Measurements from ENCODE around the gene LYRM7.

- TF ChIP-seq, protein P1, sequence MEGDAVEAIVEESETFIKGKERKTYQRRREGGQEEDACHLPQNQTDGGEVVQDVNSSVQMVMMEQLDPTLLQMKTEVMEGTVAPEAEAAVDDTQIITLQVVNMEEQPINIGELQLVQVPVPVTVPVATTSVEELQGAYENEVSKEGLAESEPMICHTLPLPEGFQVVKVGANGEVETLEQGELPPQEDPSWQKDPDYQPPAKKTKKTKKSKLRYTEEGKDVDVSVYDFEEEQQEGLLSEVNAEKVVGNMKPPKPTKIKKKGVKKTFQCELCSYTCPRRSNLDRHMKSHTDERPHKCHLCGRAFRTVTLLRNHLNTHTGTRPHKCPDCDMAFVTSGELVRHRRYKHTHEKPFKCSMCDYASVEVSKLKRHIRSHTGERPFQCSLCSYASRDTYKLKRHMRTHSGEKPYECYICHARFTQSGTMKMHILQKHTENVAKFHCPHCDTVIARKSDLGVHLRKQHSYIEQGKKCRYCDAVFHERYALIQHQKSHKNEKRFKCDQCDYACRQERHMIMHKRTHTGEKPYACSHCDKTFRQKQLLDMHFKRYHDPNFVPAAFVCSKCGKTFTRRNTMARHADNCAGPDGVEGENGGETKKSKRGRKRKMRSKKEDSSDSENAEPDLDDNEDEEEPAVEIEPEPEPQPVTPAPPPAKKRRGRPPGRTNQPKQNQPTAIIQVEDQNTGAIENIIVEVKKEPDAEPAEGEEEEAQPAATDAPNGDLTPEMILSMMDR (IDR thresholded peaks at IDR 0.05) = no peak
- TF ChIP-seq POLR2AphosphoS5 (IDR thresholded peaks at IDR 0.05) = peak; percentile 70 to 90 (median 87)
- peak; percentile 80 for TF ChIP-seq POLR2A (IDR thresholded peaks at IDR 0.05)
Measured at GRCh38 chr5:131165119-131165727, 5.5 kb upstream of the LYRM7 start, which contains the start of gene HINT1.

All from breast epithelium (tissue), 3 donors.